SJSA1 (cell line): Measurements from ENCODE around the gene GNA12. TPM values are rescaled to one million over a fixed set of nuclear protein-coding genes. Genes with fewer than 3 reads are reported as not detected.
"Not testable (repeated sequence)": the region's sequence is repeated elsewhere in the genome, so short reads cannot be mapped to it uniquely, and the experiment has no call there.

Experiments used
- DNase-seq, 2 experiments: peaks; one replicate each; pipeline ENCODE4 v3.0.0-alpha.2; 2015 to 2020; ENCODE audit warnings: low spot score in 2 of 2, low read depth in 1 of 2
- H3K27ac ChIP-seq: fragments of 250-450 bp; sonication (Bioruptor Pico); 2 replicates; pipeline ENCODE4 v1.5.1; 2020; ENCODE audit warnings: mild to moderate bottlenecking, moderate library complexity
- H3K27me3 ChIP-seq: fragments of 250-450 bp; sonication (Bioruptor Pico); replicated peaks from 2 replicates; pipeline ENCODE4 v1.5.1; 2020; ENCODE audit warnings: mild to moderate bottlenecking, moderate library complexity
- H3K36me3 ChIP-seq: fragments of 250-450 bp; sonication (Bioruptor Pico); 2 replicates; pipeline ENCODE4 v1.5.1; 2020; ENCODE audit warnings: mild to moderate bottlenecking
- H3K4me1 ChIP-seq: fragments of 250-450 bp; sonication (Bioruptor Pico); replicated peaks from 2 replicates; pipeline ENCODE4 v1.6.1; 2021; ENCODE audit warnings: mild to moderate bottlenecking
- H3K4me3 ChIP-seq: fragments of 250-450 bp; sonication (Bioruptor Pico); 2 replicates; pipeline ENCODE4 v1.5.1; 2020; ENCODE audit warnings: mild to moderate bottlenecking
- H3K9me3 ChIP-seq: fragments of 250-450 bp; sonication (Bioruptor Pico); replicated peaks from 2 replicates; pipeline ENCODE4 v1.5.1; 2020; ENCODE audit warnings: mild to moderate bottlenecking
- total RNA-seq: library from RNA; depleted of rRNA; stranded (reverse); fragments of >200 nt; shearing (Covaris generic); gene quantifications from 2 replicates; pipeline ENCODE4 v1.2.3, GENCODE V29; 2014

GNA12 gene
- total RNA-seq, 1 experiment from 2014 or later: 31.2 TPM

DNA sequence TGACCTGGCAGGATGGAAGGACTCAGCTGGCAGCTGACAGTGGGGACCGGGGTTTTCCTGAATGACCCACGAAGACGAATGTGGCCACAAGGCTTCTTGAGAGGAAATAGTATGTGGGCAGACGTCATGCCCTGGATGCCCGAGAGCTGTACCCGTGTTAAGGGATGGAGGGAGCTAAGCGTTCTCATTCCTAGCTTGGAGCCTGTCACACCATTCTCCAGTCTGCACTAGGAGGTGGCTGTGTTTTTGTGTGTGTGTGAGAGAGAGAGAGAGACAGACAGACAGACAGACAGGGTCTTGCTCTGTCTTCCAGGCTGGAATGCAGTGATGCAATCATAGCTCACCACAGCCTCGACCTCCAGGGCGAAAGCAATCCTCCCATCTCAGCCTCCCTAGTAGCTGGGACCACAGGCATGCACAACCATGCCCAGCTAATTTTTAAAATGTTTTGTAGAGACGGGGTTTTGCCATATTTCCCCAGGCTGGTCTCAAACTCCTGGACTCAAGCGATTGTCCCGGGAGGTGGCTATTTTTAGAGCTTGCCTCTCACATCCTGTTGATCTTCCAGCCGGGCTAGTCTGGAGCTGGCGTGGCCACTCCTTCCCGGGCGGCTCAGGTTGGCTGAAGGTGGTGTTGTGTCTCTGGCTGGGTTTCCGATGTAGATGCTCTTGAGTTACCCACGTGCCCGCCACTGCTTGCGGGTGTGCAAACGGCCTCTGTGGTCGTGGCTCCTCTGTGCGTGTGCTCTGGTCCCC is 154.0 kb downstream of the GNA12 start:
- no peaks in the 10 kb centered on the region for H3K36me3 ChIP-seq
- H3K27ac ChIP-seq: no peak overlapping the region
- H3K4me1 ChIP-seq: peaks cover 39% of the 10 kb centered on the region
- no peaks in the 10 kb centered on the region for H3K9me3 ChIP-seq
- H3K4me3 ChIP-seq: no peak overlapping the region
- DNase-seq: peak in 1 of 2 experiments; percentile 44
- H3K27me3 ChIP-seq: peaks cover 21% of the 10 kb centered on the region

DNA sequence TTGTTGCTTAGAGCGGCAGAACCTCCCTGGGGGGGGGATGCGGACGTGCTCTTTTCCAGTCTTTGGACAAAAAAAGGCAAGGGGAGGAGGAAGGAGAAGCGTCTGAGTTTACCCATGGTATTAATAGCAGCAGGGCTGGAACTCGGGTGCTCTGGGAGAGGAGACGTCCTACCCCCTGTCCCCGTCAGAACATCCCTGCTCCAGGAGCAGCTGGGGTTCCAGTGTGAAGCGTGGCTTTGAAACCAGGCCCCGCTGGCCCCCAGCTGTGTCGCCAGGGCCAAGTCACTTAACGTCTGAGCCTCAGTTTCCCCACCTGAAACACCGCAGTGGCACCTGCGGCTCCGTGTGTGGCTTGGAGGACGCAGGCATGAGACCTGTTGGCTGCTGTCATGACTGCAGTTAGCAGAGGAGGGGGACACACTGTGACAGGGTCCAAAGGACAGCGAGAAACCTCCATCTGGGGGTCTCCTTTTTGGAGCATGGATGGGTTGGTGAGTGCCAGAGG is 154.7 kb downstream of the GNA12 start:
- Histone ChIP-seq H3K36me3 (no peaks in the 10 kb centered on the region), H3K4me3 (no peak overlapping the region), H3K9me3 (no peaks in the 10 kb centered on the region), H3K27me3 (peaks cover 21% of the 10 kb centered on the region), H3K27ac (no peak overlapping the region), H3K4me1 (peaks cover 39% of the 10 kb centered on the region)
- DNase-seq: no peak

DNA sequence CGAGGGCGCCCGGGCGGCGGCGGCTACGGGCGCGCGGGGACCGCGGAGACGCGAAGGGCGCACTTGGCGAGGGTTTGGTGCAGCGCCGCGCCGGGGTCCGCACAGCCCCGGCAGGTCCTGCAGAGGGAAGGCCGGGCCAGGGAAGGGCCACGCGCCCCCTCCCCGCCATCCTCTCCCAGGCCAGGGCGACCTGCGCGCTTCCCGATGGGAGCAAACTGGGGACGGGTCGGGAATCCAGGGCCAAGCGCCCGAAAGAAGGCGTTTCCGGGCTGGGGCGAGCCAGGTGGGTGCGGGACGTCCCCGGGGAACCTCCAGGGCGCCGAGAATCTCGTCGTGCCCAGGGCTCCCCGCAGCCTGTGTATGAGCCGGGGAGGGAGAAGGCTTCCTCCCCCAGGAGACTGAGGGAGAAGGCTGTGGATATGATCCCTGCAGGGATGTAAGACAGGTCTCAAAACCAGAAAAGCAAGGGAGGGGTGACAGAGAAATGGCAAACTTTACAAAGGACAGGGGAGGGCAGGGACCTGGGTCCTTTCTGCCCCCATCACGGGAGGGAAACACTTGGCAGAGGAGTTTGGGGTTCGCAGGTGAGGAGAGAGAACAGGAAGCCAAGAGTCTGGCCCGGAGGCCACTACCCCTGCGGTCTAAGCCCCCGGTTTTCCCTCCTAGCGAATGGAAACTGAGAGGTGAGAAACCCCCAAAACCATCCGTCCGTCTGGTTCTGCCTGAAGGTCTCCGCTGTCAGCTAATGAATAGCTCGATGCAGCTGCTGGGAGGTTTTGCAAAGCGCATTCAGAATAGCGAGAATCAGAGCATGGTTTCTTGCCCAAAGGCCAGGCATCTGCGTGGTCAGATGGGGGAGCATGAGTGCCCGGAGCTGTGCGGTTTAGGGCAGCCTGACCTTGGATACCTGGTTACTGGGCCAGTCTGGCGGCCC is 155.4 kb downstream of the GNA12 start:
- H3K27me3 ChIP-seq: peaks cover 21% of the 10 kb centered on the region
- no peaks in the 10 kb centered on the region for H3K9me3 ChIP-seq
- peak overlapping the region; percentile 34 for H3K4me3 ChIP-seq
- DNase-seq: no peak
- H3K36me3 ChIP-seq: no peaks in the 10 kb centered on the region
- H3K4me1 ChIP-seq: peaks cover 39% of the 10 kb centered on the region
- no peak overlapping the region for H3K27ac ChIP-seq

DNA sequence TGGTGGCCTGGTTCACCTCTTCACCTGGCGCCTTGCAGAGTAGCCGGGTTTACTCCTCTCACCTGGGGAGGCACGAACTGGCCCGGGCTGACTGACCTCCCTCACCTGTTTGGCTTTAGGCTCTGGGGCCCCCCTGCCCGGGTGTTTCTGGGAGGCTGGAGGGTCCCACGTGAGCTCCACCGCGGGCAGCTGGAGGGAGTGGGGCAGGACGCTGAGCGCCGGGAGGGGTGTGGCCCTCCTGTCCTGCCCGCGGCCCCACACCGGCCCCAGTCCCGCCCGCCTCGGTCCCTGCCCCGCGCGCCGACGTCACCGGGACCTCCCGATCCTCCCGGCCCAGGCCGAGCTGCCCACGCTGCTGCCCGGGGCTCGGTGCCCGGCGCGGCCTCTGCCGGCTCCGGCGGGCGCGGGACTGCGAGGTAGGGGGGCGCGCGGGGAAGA is 156.2 kb downstream of the GNA12 start, which contains the start of gene AMZ1:
TSS of gene AMZ1 (plus strand) at position 322 of the 438 bp plus-strand sequence. CDS start 12,250 bp downstream, outside the sequence.
- H3K9me3 ChIP-seq: no peaks in the 10 kb centered on the region
- peaks cover 21% of the 10 kb centered on the region for H3K27me3 ChIP-seq
- peak within 1 kb of the TSS; percentile 34 for H3K4me3 ChIP-seq
- peaks cover 39% of the 10 kb centered on the region for H3K4me1 ChIP-seq
- no peaks in the 10 kb centered on the region for H3K36me3 ChIP-seq
- peak within 1 kb of the TSS; percentile 37; the same call in 1 of the 2 replicates for H3K27ac ChIP-seq
- no peak for DNase-seq

DNA sequence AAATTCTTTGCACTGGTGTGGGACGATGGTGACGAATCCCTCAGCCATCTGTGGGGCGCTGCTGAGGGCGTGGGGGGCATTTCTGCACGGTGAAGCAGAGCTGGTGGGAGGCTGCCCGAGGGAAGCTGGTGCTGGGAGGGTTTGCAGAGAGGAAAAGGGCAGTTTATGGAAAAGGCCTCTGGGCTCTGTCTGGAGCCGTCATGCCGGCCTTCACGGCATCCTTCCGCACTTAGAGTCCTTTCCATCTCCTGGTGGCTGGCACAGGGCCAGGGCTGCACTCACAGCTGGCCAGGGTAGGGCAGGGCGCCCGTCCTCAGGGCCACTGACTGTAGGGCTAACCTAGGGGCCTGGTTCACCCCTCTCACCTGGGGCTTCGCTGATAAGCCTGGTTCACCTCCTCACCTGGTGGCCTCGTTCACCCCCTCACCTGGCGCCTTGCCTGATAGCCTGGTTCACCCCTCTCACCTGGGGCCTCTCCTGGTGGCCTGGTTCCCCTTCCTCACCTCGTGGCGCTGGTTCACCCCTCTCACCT is 156.7 kb downstream of the GNA12 start:
- Histone ChIP-seq H3K4me3 (peak overlapping the region; percentile 34), H3K4me1 (peaks cover 39% of the 10 kb centered on the region), H3K27me3 (peaks cover 21% of the 10 kb centered on the region), H3K27ac (peak overlapping the region; percentile 37; the same call in 1 of the 2 replicates), H3K9me3 (no peaks in the 10 kb centered on the region), H3K36me3 (no peaks in the 10 kb centered on the region)
- peak; percentile 55 to 74 for DNase-seq

DNA sequence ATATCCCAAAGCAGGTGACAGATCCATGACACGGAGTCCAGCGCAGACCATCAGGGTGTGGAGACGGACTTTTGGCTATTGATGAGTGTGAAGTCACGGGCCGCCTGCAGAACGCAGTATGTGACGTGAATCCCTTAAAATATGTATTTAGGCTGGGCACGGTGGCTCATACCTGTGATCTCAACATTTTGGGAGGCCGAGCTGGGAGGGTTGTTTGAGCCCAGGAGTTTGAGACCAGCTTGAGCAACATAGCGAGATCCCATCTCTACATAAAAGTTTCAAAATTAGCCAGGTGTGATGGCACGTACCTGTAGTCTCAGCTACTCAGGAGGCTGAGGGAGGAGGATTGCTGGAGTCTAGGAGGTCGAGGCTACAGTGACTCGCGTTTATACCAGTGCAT is 158.0 kb downstream of the GNA12 start:
- H3K9me3 ChIP-seq: no peaks in the 10 kb centered on the region
- H3K27ac ChIP-seq: no peak overlapping the region
- H3K27me3 ChIP-seq: peaks cover 21% of the 10 kb centered on the region
- H3K36me3 ChIP-seq: no peaks in the 10 kb centered on the region
- H3K4me1 ChIP-seq: peaks cover 39% of the 10 kb centered on the region
- DNase-seq: no peak
- H3K4me3 ChIP-seq: no peak overlapping the region

DNA sequence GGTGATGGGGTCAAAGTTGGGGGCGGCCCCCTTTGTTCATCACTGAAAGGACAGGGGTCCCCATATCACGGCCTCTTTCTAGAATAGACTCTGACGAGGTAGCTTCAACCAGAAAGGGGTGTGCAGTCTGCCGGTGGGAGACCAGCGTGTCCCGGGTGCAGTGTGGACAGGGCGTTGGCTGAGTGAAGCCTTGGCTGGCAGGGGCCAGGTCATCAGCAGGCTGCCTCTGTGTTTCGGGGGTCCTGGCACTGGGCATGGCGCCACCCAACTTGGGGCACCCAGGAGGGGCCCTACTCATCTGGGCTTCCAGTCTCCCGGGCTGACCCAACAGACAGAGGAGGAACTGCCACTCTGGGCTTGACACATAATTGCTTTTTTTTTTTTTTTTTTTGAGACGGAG is 159.6 kb downstream of the GNA12 start:
- Histone ChIP-seq H3K4me3 (no peak overlapping the region), H3K4me1 (peaks cover 32% of the 10 kb centered on the region), H3K9me3 (no peaks in the 10 kb centered on the region), H3K27ac (no peak overlapping the region), H3K36me3 (no peaks in the 10 kb centered on the region), H3K27me3 (peaks cover 21% of the 10 kb centered on the region)
- DNase-seq: no peak

DNA sequence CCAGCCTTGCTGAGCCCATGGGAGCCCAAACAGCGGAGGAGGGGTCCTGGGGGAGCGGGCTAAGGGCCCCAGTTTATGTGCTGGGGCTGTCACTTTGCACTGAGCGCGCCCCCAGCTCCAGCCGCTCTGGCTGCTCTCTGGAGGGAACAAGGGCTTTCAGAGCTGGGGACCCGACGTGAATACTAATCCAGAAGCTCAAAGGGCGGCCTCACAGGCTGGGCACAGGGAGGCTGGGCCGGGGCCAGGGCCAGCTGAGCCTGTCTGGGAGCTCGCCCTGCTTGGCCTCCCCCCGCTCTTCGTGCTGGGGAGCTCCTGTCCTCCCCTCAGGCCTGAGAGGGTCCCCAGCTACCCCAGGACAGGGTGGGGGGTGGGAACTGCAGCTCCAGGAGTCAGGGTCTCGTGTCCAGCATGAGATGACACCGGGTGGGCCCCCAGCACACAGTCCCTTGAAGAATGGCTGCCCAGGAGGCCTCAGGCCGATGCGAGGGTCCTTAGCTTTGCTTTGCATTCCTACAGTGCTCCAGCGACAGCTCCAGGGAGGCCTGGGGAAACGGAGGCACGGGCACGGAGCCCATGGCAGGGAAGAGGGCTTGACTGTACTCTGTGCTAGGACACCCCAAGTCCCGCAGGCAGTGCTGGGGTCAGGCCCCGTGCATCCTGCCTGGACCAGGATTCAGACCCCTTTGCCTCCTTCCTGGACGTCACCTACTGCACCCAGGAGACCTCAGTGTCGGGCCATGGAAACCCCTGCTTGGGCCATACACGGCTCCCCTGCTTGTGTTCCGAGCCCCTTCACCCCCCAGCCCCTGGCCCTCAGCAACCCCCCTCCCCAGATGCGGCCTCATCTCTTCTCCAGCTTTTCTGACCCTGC is 161.9 kb downstream of the GNA12 start:
- Histone ChIP-seq H3K36me3 (no peaks in the 10 kb centered on the region), H3K9me3 (no peaks in the 10 kb centered on the region), H3K4me1 (peaks cover 8% of the 10 kb centered on the region), H3K4me3 (no peak overlapping the region), H3K27me3 (no peaks in the 10 kb centered on the region; the same call in 1 of the 2 replicates), H3K27ac (no peak overlapping the region)
- no peak for DNase-seq

DNA sequence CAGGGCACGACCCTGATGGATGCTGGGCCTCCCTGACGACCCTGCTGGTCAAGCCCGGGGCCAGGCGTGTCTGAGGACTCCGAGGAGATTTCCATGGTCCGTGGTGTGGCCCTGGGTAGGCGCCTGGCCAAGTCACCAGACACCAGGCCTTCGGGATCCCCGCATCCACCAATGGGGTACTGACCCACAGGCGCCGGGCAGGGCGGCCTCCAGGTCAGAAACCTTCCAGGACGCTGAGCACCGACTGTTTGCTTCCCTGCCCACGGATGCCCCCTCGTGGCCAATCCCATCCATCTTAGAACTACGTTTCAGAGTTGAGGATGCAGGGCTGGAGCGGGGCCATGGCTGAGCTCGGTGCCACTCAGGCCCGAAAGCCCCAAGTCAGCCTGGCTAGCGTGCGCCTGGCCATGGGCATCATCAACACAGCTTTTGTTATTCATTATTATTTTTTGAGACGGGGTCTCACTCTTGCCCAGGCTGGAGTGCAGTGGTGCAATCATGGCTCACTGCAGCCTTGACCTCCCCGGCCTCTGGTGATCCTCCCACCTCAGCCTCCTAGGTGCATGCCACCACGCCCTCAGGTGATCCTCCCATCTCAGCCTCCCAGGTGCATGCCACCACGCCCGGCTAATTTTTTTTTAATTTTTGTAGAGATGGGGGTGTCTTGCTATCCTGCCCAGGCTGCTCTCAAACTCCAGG is 163.2 kb downstream of the GNA12 start:
- Histone ChIP-seq H3K4me1 (peaks cover 5% of the 10 kb centered on the region; the same call in 1 of the 2 replicates), H3K9me3 (no peaks in the 10 kb centered on the region), H3K27ac (no peak overlapping the region), H3K4me3 (no peak overlapping the region), H3K27me3 (no peaks in the 10 kb centered on the region; the same call in 1 of the 2 replicates), H3K36me3 (no peaks in the 10 kb centered on the region)
- DNase-seq: peak; percentile 59 to 80

DNA sequence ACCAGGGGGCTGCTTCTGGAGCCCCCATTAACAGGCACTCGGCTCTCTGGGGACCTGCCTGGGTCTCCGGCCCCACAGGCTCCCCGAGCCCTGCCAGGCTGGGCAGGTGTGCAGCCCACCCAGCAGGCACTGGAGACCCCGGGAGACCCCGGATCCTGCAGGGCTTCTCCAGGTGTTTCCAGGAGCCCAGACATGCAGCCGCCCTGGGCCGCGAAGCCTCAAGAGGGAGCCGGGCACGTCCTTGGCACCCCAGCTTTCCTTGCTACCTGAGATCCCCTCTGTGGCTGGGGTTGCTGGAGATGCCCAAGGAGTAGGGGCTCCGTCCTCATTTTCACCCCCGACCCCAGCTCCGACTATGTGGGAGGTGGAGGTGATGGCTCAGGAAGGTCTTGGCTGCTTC is 163.9 kb downstream of the GNA12 start:
- no peak for DNase-seq
- Histone ChIP-seq H3K4me3 (no peak overlapping the region), H3K36me3 (no peaks in the 10 kb centered on the region), H3K27ac (no peak overlapping the region), H3K9me3 (0 out of 2 replicates have a peak, but pooled peaks cover 2% of the 10 kb centered on the region), H3K27me3 (no peaks in the 10 kb centered on the region; the same call in 1 of the 2 replicates), H3K4me1 (peaks cover 5% of the 10 kb centered on the region; the same call in 1 of the 2 replicates)

DNA sequence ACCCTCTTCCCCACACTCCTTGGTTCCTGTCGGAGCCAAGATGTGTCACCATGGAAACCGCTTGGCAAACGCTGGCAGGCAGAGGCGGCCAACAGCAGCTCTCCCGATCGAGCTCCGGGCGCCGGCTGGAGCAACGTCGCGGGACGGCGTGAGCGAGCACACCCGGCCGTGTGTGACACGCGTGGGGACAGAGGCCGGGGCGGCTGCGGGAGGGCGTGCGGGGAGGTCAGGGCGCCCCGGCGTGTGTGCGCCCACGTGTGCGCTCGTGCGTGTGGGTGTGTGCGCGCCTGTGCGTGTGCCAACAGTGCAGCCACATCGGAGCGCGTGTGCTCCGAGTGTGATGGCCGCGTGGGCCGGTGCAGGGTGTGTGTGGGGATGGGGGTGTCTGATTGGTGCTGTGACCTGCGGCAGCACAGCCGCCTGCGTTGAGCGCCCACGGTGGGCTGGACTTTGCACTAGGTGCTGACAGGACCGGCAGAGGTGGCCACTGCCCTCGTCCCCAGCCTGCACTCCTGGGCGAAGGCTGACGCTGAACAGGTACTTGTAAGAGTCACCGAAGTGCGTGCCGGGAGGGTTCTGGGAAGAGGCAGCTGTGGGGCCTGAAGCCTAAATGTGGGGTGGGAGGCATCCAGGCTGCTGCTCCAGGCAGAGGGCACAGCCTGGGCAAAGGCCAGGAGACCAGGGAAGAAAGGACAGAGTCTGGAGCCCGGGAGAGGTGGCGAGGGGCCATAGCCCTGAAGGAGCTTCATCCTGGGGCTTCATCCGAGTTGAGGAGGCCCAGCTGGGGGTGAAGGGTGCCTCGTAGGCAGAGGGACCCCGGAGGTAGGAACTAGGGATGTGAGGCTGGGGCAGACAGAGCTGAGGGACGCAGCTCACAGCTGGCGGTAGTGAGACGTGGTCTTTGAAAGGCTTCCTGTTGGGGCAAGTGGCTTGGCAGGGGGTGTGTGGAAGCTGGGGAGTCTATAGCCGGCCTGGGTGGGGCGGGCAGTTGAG is 164.7 kb downstream of the GNA12 start:
- H3K4me3 ChIP-seq, H3K27me3 ChIP-seq, H3K9me3 ChIP-seq, H3K27ac ChIP-seq, DNase-seq, H3K36me3 ChIP-seq, H3K4me1 ChIP-seq: not testable (repeated sequence)
